Measurements from ENCODE around the gene SHH.

SHH gene

DNA sequence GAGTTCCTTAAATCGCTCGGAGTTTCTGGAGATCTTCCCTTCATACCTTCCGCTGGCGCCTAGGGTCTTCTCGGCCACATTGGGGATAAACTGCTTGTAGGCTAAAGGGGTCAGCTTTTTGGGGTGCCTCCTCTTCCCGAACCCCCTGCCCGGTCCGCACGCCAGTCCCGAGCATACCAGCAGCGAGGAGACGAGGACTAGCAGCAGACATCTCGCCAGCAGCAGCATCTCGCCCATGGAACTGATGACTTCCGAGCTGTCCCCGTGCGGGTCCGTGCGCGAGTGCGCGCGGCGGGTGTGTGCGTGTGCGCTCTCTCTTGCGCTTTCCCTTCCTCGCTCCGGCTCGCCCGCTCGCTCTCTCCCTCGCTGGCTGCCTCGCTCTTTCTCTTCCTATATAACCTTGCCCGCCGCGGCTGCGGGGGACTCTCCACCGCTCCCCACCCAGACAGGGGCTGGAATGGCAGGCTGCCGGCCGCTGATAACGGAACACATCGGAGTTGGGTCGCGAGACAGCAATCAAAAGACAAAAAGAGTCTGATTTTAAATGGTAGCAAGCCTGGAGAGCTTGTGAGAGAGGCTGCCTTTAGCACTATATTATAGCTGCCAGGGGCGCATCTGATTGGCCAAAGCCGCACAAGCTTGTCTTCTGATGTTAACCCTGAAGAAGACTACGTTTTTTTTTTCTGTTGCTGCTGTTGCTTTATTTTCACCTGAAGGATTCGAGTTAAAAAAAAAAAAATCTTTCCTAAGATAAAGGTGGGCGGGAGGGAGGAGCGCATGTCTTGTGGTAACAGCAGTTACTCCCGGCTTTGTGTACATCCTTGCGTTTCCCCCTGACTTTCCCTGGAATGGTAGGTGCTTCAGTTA lies at the start of gene SHH:
Gene SHH (minus strand): TSS at position 569 of the 867 bp plus-strand sequence. CDS start 341 bp downstream, at position 228.
- in situ Hi-C loops (cut with MboI; ENCODE audit: low sequenced_read_pairs) = loop anchor here (25.0 kb wide), 2 partner anchors 1000 to 1450 kb away; no protein-coding TSS in a partner anchor

DNA sequence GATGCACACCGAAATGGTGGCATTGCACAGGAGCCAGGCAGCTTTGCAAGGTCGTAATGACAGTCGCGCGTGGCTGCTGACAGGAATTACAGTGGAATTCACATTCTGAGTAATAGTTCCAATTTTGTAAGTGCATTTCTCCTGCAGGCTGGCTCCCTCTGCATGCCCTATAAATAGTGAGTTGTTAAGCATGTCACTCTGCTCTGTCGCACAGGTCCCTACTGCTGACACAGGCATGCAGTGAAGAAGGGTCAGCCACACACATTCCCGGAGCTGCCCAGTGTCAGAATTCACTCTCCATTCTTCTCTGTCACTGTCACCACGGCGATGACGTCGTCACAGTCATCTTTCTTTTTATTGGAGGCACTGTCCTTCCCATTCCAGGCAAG lies 49.2 kb upstream of the SHH start:
- in situ Hi-C loops (cut with MboI; ENCODE audit: low sequenced_read_pairs) = no loop called here

DNA sequence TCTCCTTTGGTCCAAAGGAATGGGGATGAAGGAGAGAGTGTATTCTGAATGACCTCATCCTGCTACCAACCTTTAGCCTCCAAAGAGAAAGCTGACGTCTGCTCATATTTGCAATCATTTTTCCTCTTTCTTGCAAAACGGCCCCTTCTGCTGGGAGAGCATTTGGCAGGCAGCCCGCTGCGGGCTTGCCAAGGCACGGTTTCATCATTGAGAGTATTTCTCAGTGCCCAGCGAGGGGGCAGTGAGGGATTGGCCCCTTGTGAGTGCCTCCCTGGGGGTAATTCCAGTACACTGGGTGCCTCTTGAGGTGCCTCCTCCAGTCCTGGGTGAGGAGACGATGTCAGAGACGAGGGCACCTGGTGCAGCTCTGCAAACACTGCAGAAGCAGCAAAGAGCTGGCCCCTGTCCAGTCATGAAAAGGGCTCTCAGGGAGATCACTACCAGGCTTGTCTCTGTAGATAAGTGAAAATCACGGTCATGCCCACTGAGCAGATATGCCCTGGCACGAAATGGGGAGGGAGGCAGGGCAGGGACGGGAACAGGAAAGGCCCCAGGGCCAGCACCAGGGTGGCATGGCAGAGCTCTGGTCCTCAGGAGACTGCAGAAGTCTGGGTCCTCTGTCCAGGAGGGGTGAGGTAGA lies 48.7 kb upstream of the SHH start:
- in situ Hi-C loops (cut with MboI; ENCODE audit: low sequenced_read_pairs) = no loop called here

GRCh38 chr7:155860461-155860839 lies 48.2 kb upstream of the SHH start:
- in situ Hi-C loops (cut with MboI; ENCODE audit: low sequenced_read_pairs) = no loop called here

- in situ Hi-C loops (cut with MboI; ENCODE audit: low sequenced_read_pairs) = no loop called here
Observed at GRCh38 chr7:155858521-155859061, 46.3 kb upstream of the SHH start.

DNA sequence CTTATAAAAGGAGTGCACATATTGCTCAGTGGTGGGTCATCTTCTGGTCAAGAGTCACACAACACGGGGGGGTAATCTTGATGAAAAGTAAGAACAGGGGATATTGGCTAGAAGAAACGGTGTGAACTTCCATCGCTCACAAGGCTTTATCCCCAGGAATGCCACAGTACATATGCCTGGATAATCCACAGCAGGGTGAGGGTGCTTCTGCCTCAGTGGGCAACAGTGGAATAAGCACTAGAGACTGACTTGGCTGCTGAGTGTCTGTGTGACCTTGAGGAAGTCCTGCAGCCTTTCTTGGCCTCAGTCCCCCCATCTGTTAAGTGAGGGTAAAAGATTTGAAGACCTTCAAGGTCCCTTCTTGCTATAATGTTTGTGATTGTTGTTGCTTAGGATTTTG lies 44.9 kb upstream of the SHH start:
- in situ Hi-C loops (cut with MboI; ENCODE audit: low sequenced_read_pairs) = no loop called here

- in situ Hi-C loops (cut with MboI; ENCODE audit: low sequenced_read_pairs) = no loop called here
Observed at GRCh38 chr7:155856656-155857055, 44.4 kb upstream of the SHH start.

- in situ Hi-C loops (cut with MboI; ENCODE audit: low sequenced_read_pairs) = no loop called here
Observed at GRCh38 chr7:155852426-155853301, 40.4 kb upstream of the SHH start.

- in situ Hi-C loops (cut with MboI; ENCODE audit: low sequenced_read_pairs) = no loop called here
Observed at GRCh38 chr7:155851892-155852291, 39.6 kb upstream of the SHH start.

- in situ Hi-C loops (cut with MboI; ENCODE audit: low sequenced_read_pairs) = no loop called here
Observed at GRCh38 chr7:155850766-155851678, 38.8 kb upstream of the SHH start.

DNA sequence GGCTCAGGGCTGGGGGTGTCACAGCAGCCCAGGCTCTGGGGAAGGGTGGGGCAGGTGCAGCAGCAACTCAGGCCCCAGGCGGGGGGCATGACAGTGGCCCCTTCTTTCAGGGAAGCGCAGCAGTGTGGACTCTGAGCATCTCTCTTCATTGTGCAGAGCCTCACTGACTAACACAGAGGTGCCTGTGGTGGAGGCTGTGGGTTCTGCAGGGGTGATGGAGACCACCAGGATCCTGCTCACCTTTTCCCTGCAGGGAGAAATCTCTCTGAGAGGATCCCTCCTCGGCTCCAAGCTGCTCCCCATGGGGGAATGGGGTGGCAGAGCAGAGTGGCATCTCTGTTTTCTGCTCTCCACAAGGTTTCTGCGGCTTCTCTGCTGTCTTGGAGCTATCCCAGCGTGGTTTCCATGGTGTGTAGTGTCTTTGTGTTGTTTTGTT lies 37.8 kb upstream of the SHH start:
- in situ Hi-C loops (cut with MboI; ENCODE audit: low sequenced_read_pairs) = no loop called here

GRCh38 chr7:155848691-155849669 lies 36.7 kb upstream of the SHH start:
- in situ Hi-C loops (cut with MboI; ENCODE audit: low sequenced_read_pairs) = no loop called here

DNA sequence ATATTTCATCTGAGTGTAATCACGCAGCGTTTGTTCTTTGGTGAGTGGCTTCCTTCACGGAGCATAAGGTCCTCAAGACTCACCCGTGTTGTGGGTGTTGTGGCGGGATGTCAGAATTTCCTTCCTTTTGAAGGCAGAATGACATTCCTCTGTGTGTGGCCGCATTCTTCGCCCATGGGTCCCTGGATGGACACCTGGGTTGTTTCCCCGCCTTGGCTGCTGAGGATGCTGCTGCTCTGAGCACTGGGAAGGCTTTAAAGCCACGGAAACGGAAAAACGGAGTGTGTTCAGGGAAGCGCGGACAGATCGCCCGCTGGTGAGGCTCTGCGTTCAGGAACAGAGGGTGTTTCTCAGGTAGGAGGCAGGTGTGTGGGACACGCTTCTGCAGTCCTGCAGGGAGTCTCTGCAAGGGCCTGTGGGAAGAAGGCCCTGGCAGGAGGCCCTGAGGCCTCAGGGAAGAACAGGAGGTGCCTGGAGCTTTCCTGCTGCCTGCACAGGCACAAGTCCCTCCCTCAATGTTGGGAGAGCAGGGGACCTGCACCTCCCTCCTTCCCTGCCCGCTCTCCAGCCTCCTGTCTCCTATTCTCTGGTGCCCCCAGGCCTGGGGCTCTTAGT lies 35.7 kb upstream of the SHH start:
- in situ Hi-C loops (cut with MboI; ENCODE audit: low sequenced_read_pairs) = no loop called here

GRCh38 chr7:155846936-155847335 lies 34.7 kb upstream of the SHH start:
- in situ Hi-C loops (cut with MboI; ENCODE audit: low sequenced_read_pairs) = no loop called here

DNA sequence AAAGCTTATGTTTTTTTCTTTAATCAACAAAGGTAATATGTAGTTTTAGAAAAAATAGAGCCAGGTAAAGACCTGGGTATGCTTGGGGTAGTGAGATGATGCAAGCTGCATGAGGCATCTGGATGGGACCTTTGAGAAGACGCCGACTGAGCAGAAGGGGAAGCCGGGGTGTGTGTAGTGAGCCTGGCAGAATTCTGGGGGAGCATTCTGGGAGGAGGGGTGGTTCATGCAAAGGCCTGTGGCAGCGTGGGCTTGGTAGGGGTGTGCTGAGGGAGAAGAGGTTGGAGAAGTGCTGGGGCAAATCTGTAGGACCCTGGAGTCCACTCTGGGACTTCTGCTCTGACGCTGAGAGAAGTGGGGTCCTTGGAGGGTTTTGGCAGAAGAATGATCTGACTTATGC lies 33.9 kb upstream of the SHH start:
- in situ Hi-C loops (cut with MboI; ENCODE audit: low sequenced_read_pairs) = no loop called here

GRCh38 chr7:155845226-155845625 lies 33.0 kb upstream of the SHH start:
- in situ Hi-C loops (cut with MboI; ENCODE audit: low sequenced_read_pairs) = no loop called here

DNA sequence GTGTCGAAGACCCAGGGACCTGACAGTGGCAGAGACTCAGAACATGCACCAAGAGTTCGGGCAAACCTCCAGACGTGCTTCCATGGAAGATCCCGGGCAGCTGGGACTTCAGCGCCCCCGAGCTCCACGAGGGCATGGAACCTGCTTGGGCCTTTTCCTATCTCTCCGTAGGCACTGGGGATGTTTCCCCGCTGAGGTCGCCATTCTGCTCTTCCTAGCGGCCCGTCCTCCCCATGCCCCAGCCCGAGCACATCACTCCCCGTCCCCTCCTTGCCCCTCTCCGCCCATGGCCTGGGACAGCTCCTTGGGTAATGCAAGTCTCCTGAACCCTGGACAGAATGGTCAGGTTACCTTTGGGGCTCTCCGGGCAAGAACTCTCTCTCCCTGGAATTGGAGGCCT lies 32.3 kb upstream of the SHH start:
- in situ Hi-C loops (cut with MboI; ENCODE audit: low sequenced_read_pairs) = no loop called here

DNA sequence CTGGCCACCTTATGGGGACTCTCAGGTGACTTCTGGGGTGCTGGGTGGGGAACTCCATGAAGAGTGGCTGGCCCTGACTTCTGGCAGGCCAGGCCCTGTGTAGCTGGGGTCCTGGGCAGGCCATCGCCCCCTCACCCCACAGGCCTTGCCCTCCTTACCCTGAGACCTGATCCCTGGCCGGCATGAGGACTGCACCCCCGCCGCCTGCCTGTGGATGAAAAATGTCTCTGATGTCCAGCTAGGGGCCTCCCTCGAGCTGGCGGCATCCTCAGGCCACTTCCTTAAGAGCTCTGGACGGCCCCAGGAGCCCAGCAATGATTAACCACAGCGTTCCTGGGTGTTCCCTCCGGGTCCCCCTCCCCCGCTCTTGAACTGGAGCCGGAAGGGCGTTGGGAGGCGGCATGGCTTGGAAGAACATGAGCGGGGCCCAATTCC lies 31.8 kb upstream of the SHH start:
- in situ Hi-C loops (cut with MboI; ENCODE audit: low sequenced_read_pairs) = no loop called here
